Adrenal gland (tissue), 12 donors: Measurements from ENCODE around the gene CFAP410. TPM values are rescaled to one million over a fixed set of nuclear protein-coding genes. Genes with fewer than 3 reads are reported as not detected.
A peak's percentile ranks its signal among the peaks of the same experiment; 100 is the strongest.

Source experiments
- DNase-seq, 7 donors: peaks; one replicate each; pipeline ENCODE4 v3.0.0-alpha.2; 2019 to 2020
- H3K27ac ChIP-seq, 5 donors: fragments of 200-600 bp; sonication (generic) in 4 of 5; 1 replicate in 3 of 5; 2 replicates in 2 of 5; pipeline versions ENCODE4 v1.5.1 to v1.8.0; 2016 to 2020; ENCODE audit warnings: mild to moderate bottlenecking in 1 of 5
- H3K27me3 ChIP-seq: fragments of 200-600 bp; 2 replicates; pipeline ENCODE4 v1.8.0; 2021
- H3K36me3 ChIP-seq, 2 donors: fragments of 200-600 bp; replicated peaks in 1 of 2; 1 replicate in 1 of 2; 2 replicates in 1 of 2; pipeline versions ENCODE4 v1.5.1 to v1.8.0; 2018 to 2022
- H3K4me1 ChIP-seq, 2 donors: fragments of 200-600 bp; replicated peaks in 1 of 2; 1 replicate in 1 of 2; 2 replicates in 1 of 2; pipeline versions ENCODE4 v1.5.1 to v1.8.0; 2018 to 2021
- H3K4me3 ChIP-seq, 4 donors: fragments of 200-600 bp; sonication (generic) in 3 of 4; one replicate each; pipeline ENCODE4 v1.5.1; 2016 to 2018
- H3K9me3 ChIP-seq, 3 donors: fragments of 200-600 bp; sonication (generic) in 1 of 3; replicated peaks in 1 of 3; 1 replicate in 2 of 3; 2 replicates in 1 of 3; pipeline versions ENCODE4 v1.5.1 to v1.8.0; 2016 to 2021
- CTCF ChIP-seq, 6 experiments: fragments of 450-650 bp in 4 of 6; fragments of 200-600 bp in 2 of 6; sonication (generic) in 1 of 6; IDR thresholded peaks; 1 replicate in 5 of 6; 2 replicates in 1 of 6; pipeline versions ENCODE4 v1.5.1 to v1.8.0; 2016 to 2021; ENCODE audit warnings: antibody characterized with exemption in 6 of 6, mild to moderate bottlenecking in 2 of 6, moderate library complexity in 1 of 6
- POLR2A ChIP-seq, 2 donors: fragments of 450-650 bp; IDR thresholded peaks; one replicate each; pipeline ENCODE4 v1.6.1; 2017; ENCODE audit warnings: antibody characterized with exemption in 2 of 2, mild to moderate bottlenecking in 2 of 2, moderate library complexity in 1 of 2
- WGBS, 4 donors: extraction: QIAGEN DNeasy Blood & Tissue Kit in 2 of 4; methylation state at CpG; one replicate each; pipeline versions ENCODE4 v1.1.5 to v1.1.7; 2013 to 2017; 5-methylcytosine and 5-hydroxymethylcytosine counted together
- intact Hi-C, 2 donors: fragments of 100-400 bp; cut with DNase I; formaldehyde crosslinking; loops; one replicate each; pipeline versions ENCODE4 v1.14.1 to v1.15.0; 2022 to 2023
- polyA plus RNA-seq, 3 donors: library from polyadenylated mRNA; stranded (reverse); fragments of 200-250 nt in 2 of 3; fragments of 350-450 nt in 1 of 3; fragmentation: Illumina TruSeq in 1 of 3; extraction: RNeasy Lipid Tissue Mini Kit (QIAGEN cat#74804) in 1 of 3; gene quantifications; one replicate each; pipeline ENCODE4 v1.2.3, GENCODE V29; 2013 to 2014
- total RNA-seq, 9 donors: library from RNA; depleted of rRNA in 4 of 9; stranded (reverse); fragments of >200 nt in 4 of 9; fragments of 120-200 nt in 1 of 9; fragmentation: NEBNext Ultra II Directional in 1 of 9; extraction: Animal tissue kit (Norgen Biotek cat#: 25700) in 1 of 9; gene quantifications; one replicate each; pipeline versions ENCODE4 v1.1.0 to v1.2.4, GENCODE V29; 2013 to 2023
- donor health status: healthy with polysubstance abuse.
- donor health status: Bipolar disorder and iron deficiency.
- donor health status: DM: yes; HTN: yes; CAD: no.
- donor health status: DM: no; HTN: no; CAD: no.
- donor health status: DM: no; HTN: no; CAD: no.
- donor health status: DM: yes; HTN: yes; CAD: no.

The CFAP410 gene
- total and polyA plus RNA-seq, 12 donors, result 1.4 to 149 (median 37.0) TPM

- no peaks in the 10 kb centered on the region for H3K9me3 ChIP-seq
- H3K4me1 ChIP-seq, result peaks cover 0 to 5% of the 10 kb centered on the region in 2 donors
- WGBS, 4 donors, result 92 to 98% (median 94%) methylated on average over 11 to 28 of the region's 28 CpGs
- H3K27me3 ChIP-seq, result no peaks in the 10 kb centered on the region
- peak in 3 of 7 donors; percentile 11 to 18 (median 14) for DNase-seq
- no peaks in the 10 kb centered on the region for H3K36me3 ChIP-seq
- H3K27ac ChIP-seq, result no peak overlapping the region
- no peak overlapping the region for H3K4me3 ChIP-seq
- TF ChIP-seq POLR2A (IDR thresholded peaks at IDR 0.05), result no peak
- TF ChIP-seq CTCF (IDR thresholded peaks at IDR 0.05), result no peak
- intact Hi-C loops, result no loop called here
Measured at GRCh38 chr21:44366586-44367211, 27.5 kb upstream of the CFAP410 start.

GRCh38 chr21:44365967-44366585 lies 26.9 kb upstream of the CFAP410 start:
- Histone ChIP-seq H3K9me3 (no peaks in the 10 kb centered on the region), H3K27ac (no peak overlapping the region), H3K4me1 (peaks cover 0 to 5% of the 10 kb centered on the region in 2 donors), H3K4me3 (no peak overlapping the region), H3K27me3 (no peaks in the 10 kb centered on the region), H3K36me3 (no peaks in the 10 kb centered on the region)
- TF ChIP-seq POLR2A (IDR thresholded peaks at IDR 0.05) (no peak), CTCF (IDR thresholded peaks at IDR 0.05) (no peak)
- 90 to 96% (median 93%) methylated on average over 20 to 22 of the region's 22 CpGs for WGBS, 4 donors
- intact Hi-C loops, result no loop called here
- peak in 3 of 7 donors; percentile 9 to 14 (median 12) for DNase-seq

GRCh38 chr21:44365251-44365966 lies 26.2 kb upstream of the CFAP410 start:
- WGBS, 4 donors, result 87 to 95% (median 94%) methylated on average over 3 to 18 of the region's 18 CpGs
- no peaks in the 10 kb centered on the region for H3K27me3 ChIP-seq
- H3K4me3 ChIP-seq, result no peak overlapping the region
- no peaks in the 10 kb centered on the region for H3K4me1 ChIP-seq
- H3K27ac ChIP-seq, result no peak overlapping the region
- no peak for TF ChIP-seq CTCF (IDR thresholded peaks at IDR 0.05)
- no peak for TF ChIP-seq POLR2A (IDR thresholded peaks at IDR 0.05)
- DNase-seq, result peak in 3 of 7 donors; percentile 10 to 15 (median 11)
- H3K36me3 ChIP-seq, result no peaks in the 10 kb centered on the region
- intact Hi-C loops, result no loop called here
- no peaks in the 10 kb centered on the region for H3K9me3 ChIP-seq
